ENCODE measurements around the gene NFATC1.
"Not testable (repeated sequence)": the region's sequence is repeated elsewhere in the genome, so short reads cannot be mapped to it uniquely, and the experiment has no call there.

NFATC1 gene

GRCh38 chr18:79479116-79479760 is 83.5 kb downstream of the NFATC1 start:
- H3K4me1 ChIP-seq (ENCODE audit: control insufficient read depth in 1 of 2, insufficient read depth in 2 of 2, low read length in 2 of 2): peaks cover 0 to 3% of the 10 kb centered on the region in 2 donors
- peaks cover 0 to 31% of the 10 kb centered on the region in 2 donors for H3K36me3 ChIP-seq (ENCODE audit: control insufficient read depth in 1 of 2, insufficient read depth in 2 of 2, low read length in 2 of 2)
- no peaks in the 10 kb centered on the region for H3K27me3 ChIP-seq (ENCODE audit: low read depth, low read length)
- no peaks in the 10 kb centered on the region for H3K9me3 ChIP-seq (ENCODE audit: control insufficient read depth in 1 of 2, low read length in 2 of 2)
- no peak overlapping the region for H3K27ac ChIP-seq (ENCODE audit: low read length)
- no peak overlapping the region for H3K4me3 ChIP-seq (ENCODE audit: low read depth in 1 of 2, low read length in 2 of 2)

DNA sequence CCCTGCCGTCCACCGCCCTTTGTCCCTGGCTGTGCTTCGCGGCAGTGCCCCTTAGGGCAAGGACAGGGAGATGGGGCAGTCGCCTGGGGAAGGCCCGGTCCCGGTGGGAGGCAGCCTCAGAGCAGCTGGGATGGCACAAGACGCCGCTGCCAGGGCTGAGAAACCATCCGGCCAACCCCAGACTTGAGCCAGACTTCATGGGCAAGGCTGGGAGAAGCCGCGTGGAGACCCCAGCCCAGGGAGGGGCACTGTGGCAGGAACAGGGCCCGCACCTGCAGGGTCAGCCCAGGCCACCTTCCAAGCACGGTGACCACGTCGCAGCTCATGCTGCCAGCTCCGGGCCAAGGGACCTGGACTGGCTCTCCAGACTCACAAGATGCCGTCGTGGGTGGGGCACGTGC is 84.0 kb downstream of the NFATC1 start:
- H3K36me3 ChIP-seq (ENCODE audit: control insufficient read depth in 1 of 2, insufficient read depth in 2 of 2, low read length in 2 of 2): peaks cover 0 to 35% of the 10 kb centered on the region in 2 donors
- H3K27me3 ChIP-seq (ENCODE audit: low read depth, low read length): no peaks in the 10 kb centered on the region
- H3K4me1 ChIP-seq (ENCODE audit: control insufficient read depth in 1 of 2, insufficient read depth in 2 of 2, low read length in 2 of 2): peaks cover 0 to 8% of the 10 kb centered on the region in 2 donors
- no peak overlapping the region for H3K4me3 ChIP-seq (ENCODE audit: low read depth in 1 of 2, low read length in 2 of 2)
- no peak overlapping the region for H3K27ac ChIP-seq (ENCODE audit: low read length)
- H3K9me3 ChIP-seq (ENCODE audit: control insufficient read depth in 1 of 2, low read length in 2 of 2): no peaks in the 10 kb centered on the region

- no peak overlapping the region for H3K27ac ChIP-seq (ENCODE audit: low read length)
- H3K9me3 ChIP-seq (ENCODE audit: control insufficient read depth in 1 of 2, low read length in 2 of 2): no peaks in the 10 kb centered on the region
- H3K36me3 ChIP-seq (ENCODE audit: control insufficient read depth in 1 of 2, insufficient read depth in 2 of 2, low read length in 2 of 2): peaks cover 0 to 35% of the 10 kb centered on the region in 2 donors
- H3K27me3 ChIP-seq (ENCODE audit: low read depth, low read length): no peaks in the 10 kb centered on the region
- H3K4me3 ChIP-seq (ENCODE audit: low read depth in 1 of 2, low read length in 2 of 2): no peak overlapping the region
- peaks cover 0 to 13% of the 10 kb centered on the region in 2 donors for H3K4me1 ChIP-seq (ENCODE audit: control insufficient read depth in 1 of 2, insufficient read depth in 2 of 2, low read length in 2 of 2)
Observed at GRCh38 chr18:79480171-79481045, 84.7 kb downstream of the NFATC1 start.

GRCh38 chr18:79481046-79481790 is 85.5 kb downstream of the NFATC1 start:
- Histone ChIP-seq H3K9me3 (ENCODE audit: control insufficient read depth in 1 of 2, low read length in 2 of 2) (no peaks in the 10 kb centered on the region), H3K36me3 (ENCODE audit: control insufficient read depth in 1 of 2, insufficient read depth in 2 of 2, low read length in 2 of 2) (peaks cover 4 to 38% of the 10 kb centered on the region in 2 donors), H3K27me3 (ENCODE audit: low read depth, low read length) (no peaks in the 10 kb centered on the region), H3K27ac (ENCODE audit: low read length) (no peak overlapping the region), H3K4me3 (ENCODE audit: low read depth in 1 of 2, low read length in 2 of 2) (no peak overlapping the region), H3K4me1 (ENCODE audit: control insufficient read depth in 1 of 2, insufficient read depth in 2 of 2, low read length in 2 of 2) (peaks cover 0 to 19% of the 10 kb centered on the region in 2 donors)

GRCh38 chr18:79483393-79483792 is 87.7 kb downstream of the NFATC1 start:
- Histone ChIP-seq H3K36me3 (ENCODE audit: control insufficient read depth in 1 of 2, insufficient read depth in 2 of 2, low read length in 2 of 2) (peaks cover 7 to 44% of the 10 kb centered on the region in 2 donors), H3K4me1 (ENCODE audit: control insufficient read depth in 1 of 2, insufficient read depth in 2 of 2, low read length in 2 of 2) (peaks cover 0 to 19% of the 10 kb centered on the region in 2 donors)
- H3K9me3 ChIP-seq (ENCODE audit: control insufficient read depth in 1 of 2, low read length in 2 of 2); H3K27ac ChIP-seq (ENCODE audit: low read length); H3K27me3 ChIP-seq (ENCODE audit: low read depth, low read length); H3K4me3 ChIP-seq (ENCODE audit: low read depth in 1 of 2, low read length in 2 of 2): not testable (repeated sequence)

- no peak overlapping the region for H3K4me3 ChIP-seq (ENCODE audit: low read depth in 1 of 2, low read length in 2 of 2)
- H3K36me3 ChIP-seq (ENCODE audit: control insufficient read depth in 1 of 2, insufficient read depth in 2 of 2, low read length in 2 of 2): peaks cover 7 to 44% of the 10 kb centered on the region in 2 donors
- no peaks in the 10 kb centered on the region for H3K9me3 ChIP-seq (ENCODE audit: control insufficient read depth in 1 of 2, low read length in 2 of 2)
- H3K27ac ChIP-seq (ENCODE audit: low read length): no peak overlapping the region
- peaks cover 0 to 19% of the 10 kb centered on the region in 2 donors for H3K4me1 ChIP-seq (ENCODE audit: control insufficient read depth in 1 of 2, insufficient read depth in 2 of 2, low read length in 2 of 2)
- H3K27me3 ChIP-seq (ENCODE audit: low read depth, low read length): no peaks in the 10 kb centered on the region
Observed at GRCh38 chr18:79483971-79484491, 88.3 kb downstream of the NFATC1 start.

GRCh38 chr18:79484661-79485621 is 89.2 kb downstream of the NFATC1 start:
- no peaks in the 10 kb centered on the region for H3K27me3 ChIP-seq (ENCODE audit: low read depth, low read length)
- H3K27ac ChIP-seq (ENCODE audit: low read length): no peak overlapping the region
- H3K4me1 ChIP-seq (ENCODE audit: control insufficient read depth in 1 of 2, insufficient read depth in 2 of 2, low read length in 2 of 2): peaks cover 0 to 19% of the 10 kb centered on the region in 2 donors
- H3K36me3 ChIP-seq (ENCODE audit: control insufficient read depth in 1 of 2, insufficient read depth in 2 of 2, low read length in 2 of 2): peaks cover 7 to 40% of the 10 kb centered on the region in 2 donors
- H3K4me3 ChIP-seq (ENCODE audit: low read depth in 1 of 2, low read length in 2 of 2): no peak overlapping the region
- H3K9me3 ChIP-seq (ENCODE audit: control insufficient read depth in 1 of 2, low read length in 2 of 2): no peaks in the 10 kb centered on the region

GRCh38 chr18:79485788-79486355 is 90.1 kb downstream of the NFATC1 start:
- Histone ChIP-seq H3K27ac (ENCODE audit: low read length) (no peak overlapping the region), H3K36me3 (ENCODE audit: control insufficient read depth in 1 of 2, insufficient read depth in 2 of 2, low read length in 2 of 2) (peaks cover 7 to 40% of the 10 kb centered on the region in 2 donors), H3K27me3 (ENCODE audit: low read depth, low read length) (no peaks in the 10 kb centered on the region), H3K4me1 (ENCODE audit: control insufficient read depth in 1 of 2, insufficient read depth in 2 of 2, low read length in 2 of 2) (peaks cover 0 to 19% of the 10 kb centered on the region in 2 donors), H3K4me3 (ENCODE audit: low read depth in 1 of 2, low read length in 2 of 2) (no peak overlapping the region), H3K9me3 (ENCODE audit: control insufficient read depth in 1 of 2, low read length in 2 of 2) (no peaks in the 10 kb centered on the region)

GRCh38 chr18:79486356-79487182 is 90.8 kb downstream of the NFATC1 start:
- Histone ChIP-seq H3K9me3 (ENCODE audit: control insufficient read depth in 1 of 2, low read length in 2 of 2) (no peaks in the 10 kb centered on the region), H3K36me3 (ENCODE audit: control insufficient read depth in 1 of 2, insufficient read depth in 2 of 2, low read length in 2 of 2) (peaks cover 7 to 45% of the 10 kb centered on the region in 2 donors), H3K27ac (ENCODE audit: low read length) (no peak overlapping the region), H3K4me1 (ENCODE audit: control insufficient read depth in 1 of 2, insufficient read depth in 2 of 2, low read length in 2 of 2) (peaks cover 0 to 19% of the 10 kb centered on the region in 2 donors), H3K27me3 (ENCODE audit: low read depth, low read length) (no peaks in the 10 kb centered on the region), H3K4me3 (ENCODE audit: low read depth in 1 of 2, low read length in 2 of 2) (no peak overlapping the region)
